GM23248 (cell line): ENCODE results near the gene RPH3AL. TPM values are rescaled to one million over a fixed set of nuclear protein-coding genes. Genes with fewer than 3 reads are reported as not detected.

Experiments
- DNase-seq: peaks from one replicate; pipeline ENCODE4 v3.0.0-alpha.2; 2015
- H2AFZ ChIP-seq: fragments of 200-600 bp; sonication (generic); 2 replicates; pipeline ENCODE4 v1.6.1; 2016; ENCODE audit warnings: antibody characterized with exemption
- H3F3A ChIP-seq: fragments of 200-600 bp; sonication (generic); 2 replicates; pipeline ENCODE4 v1.6.1; 2016; ENCODE audit warnings: mild to moderate bottlenecking, antibody characterized with exemption, mixed run types; ENCODE audit not compliant: insufficient read depth
- H3K27ac ChIP-seq: fragments of 200-600 bp; sonication (generic); 2 replicates; pipeline ENCODE4 v1.5.1; 2016; ENCODE audit warnings: mild to moderate bottlenecking
- H3K27me3 ChIP-seq: fragments of 200-600 bp; sonication (generic); replicated peaks from 2 replicates; pipeline ENCODE4 v1.6.1; 2016; ENCODE audit warnings: mild to moderate bottlenecking; ENCODE audit not compliant: insufficient read depth
- H3K36me3 ChIP-seq: fragments of 200-600 bp; sonication (generic); 2 replicates; pipeline ENCODE4 v1.6.1; 2016; ENCODE audit warnings: low read depth, mild to moderate bottlenecking
- H3K4me1 ChIP-seq: fragments of 200-600 bp; sonication (generic); 2 replicates; pipeline ENCODE4 v1.6.1; 2016; ENCODE audit warnings: mild to moderate bottlenecking; ENCODE audit not compliant: insufficient read depth
- H3K4me2 ChIP-seq: fragments of 200-600 bp; sonication (generic); one replicate; pipeline ENCODE4 v1.6.1; 2016; ENCODE audit warnings: mild to moderate bottlenecking; ENCODE audit not compliant: unreplicated experiment
- H3K4me3 ChIP-seq: fragments of 200-600 bp; sonication (generic); 2 replicates; pipeline ENCODE4 v1.5.1; 2016; ENCODE audit warnings: mild to moderate bottlenecking
- H3K79me2 ChIP-seq: fragments of 200-600 bp; sonication (generic); 2 replicates; pipeline ENCODE4 v1.6.1; 2016; ENCODE audit warnings: mild to moderate bottlenecking; ENCODE audit not compliant: insufficient read depth
- H3K9ac ChIP-seq: fragments of 200-600 bp; sonication (generic); 2 replicates; pipeline ENCODE4 v1.6.1; 2016; ENCODE audit warnings: mild to moderate bottlenecking
- H3K9me2 ChIP-seq: fragments of 200-600 bp; sonication (generic); 2 replicates; pipeline ENCODE4 v1.6.1; 2016; ENCODE audit warnings: mixed run types, mild to moderate bottlenecking, moderate library complexity; ENCODE audit not compliant: insufficient read depth
- H3K9me3 ChIP-seq: fragments of 200-600 bp; sonication (generic); one replicate; pipeline ENCODE4 v1.6.1; 2017; ENCODE audit warnings: low read depth
- H4K20me1 ChIP-seq: fragments of 200-600 bp; sonication (generic); 2 replicates; pipeline ENCODE4 v1.6.0; 2016; ENCODE audit not compliant: insufficient read depth
- EZH2 ChIP-seq: fragments of 200-600 bp; sonication (generic); IDR thresholded peaks from 2 replicates; pipeline ENCODE4 v1.6.1; 2018; ENCODE audit warnings: antibody characterized with exemption, mild to moderate bottlenecking; ENCODE audit not compliant: insufficient read depth, poor library complexity, severe bottlenecking
- EZH2phosphoT487 ChIP-seq: fragments of 200-600 bp; sonication (generic); IDR thresholded peaks from 2 replicates; pipeline ENCODE4 v1.6.1; 2018; ENCODE audit warnings: antibody characterized with exemption, moderate library complexity, mild to moderate bottlenecking, low read depth; ENCODE audit not compliant: insufficient read depth
- WGBS, 2 experiments: methylation state at CpG; one replicate each; pipeline ENCODE4 v1.1.6; 2015 to 2017; ENCODE audit warnings: low lambda C conversion rate in 2 of 2, low coverage in 1 of 2; ENCODE audit errors: missing lambda C conversion rate in 2 of 2; 5-methylcytosine and 5-hydroxymethylcytosine counted together
- in situ Hi-C: fragments of 300-500 bp; cut with MboI; formaldehyde crosslinking; loops from 2 replicates; pipeline ENCODE4 v1.15.0; 2020
- polyA plus RNA-seq: library from polyadenylated mRNA; unstranded; fragments of >200 nt; fragmentation: Nextera tagmentation; extraction: Ambion mirVana; gene quantifications from 2 replicates; pipeline ENCODE4 v1.2.1, GENCODE V29; 2016
- total RNA-seq: library from RNA; depleted of rRNA; stranded (reverse); fragments of >200 nt; shearing (Covaris generic); gene quantifications from 2 replicates; pipeline ENCODE4 v1.2.3, GENCODE V29; 2014

Gene RPH3AL
- total and polyA plus RNA-seq, 2 experiments from 2014 or later = 2.7 to 5.2 TPM

DNA sequence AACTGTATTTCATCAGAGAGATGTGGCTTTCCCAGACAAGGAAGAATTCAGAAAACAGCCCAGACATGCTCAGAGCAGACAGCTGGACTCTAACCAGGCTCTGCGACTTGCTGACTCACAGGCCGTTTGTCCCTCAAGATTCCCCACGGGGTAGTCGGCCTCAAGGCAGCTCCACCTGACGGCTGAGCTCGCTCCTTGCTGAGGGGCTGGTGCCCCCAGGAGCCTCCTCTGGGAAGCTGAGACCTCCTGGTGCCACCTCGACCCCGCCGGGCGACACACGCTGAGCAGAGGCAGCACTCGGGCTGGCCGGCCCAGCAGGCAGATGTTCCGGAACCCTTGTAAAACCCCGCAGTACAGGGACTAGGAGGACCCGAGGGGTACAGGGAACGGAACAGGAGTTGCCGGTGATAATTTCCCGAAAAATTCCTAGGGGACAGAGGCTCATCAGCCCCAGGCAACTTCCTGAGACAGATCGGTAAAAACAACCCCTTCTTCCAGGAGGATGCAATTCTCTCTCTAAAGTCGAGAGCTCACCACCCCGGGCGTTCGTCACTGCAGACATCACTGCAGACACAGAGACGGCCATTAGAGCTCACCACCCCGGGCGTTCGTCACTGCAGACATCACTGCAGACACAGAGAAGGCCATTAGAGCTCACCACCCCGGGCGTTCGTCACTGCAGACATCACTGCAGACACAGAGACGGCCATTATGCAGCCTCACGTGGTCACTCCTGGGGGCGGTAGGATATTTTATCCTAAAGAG is 19.9 kb downstream of the RPH3AL start:
- Histone ChIP-seq H2AFZ (no peak overlapping the region), H3K27ac (no peak overlapping the region), H3K79me2 (no peaks in the 10 kb centered on the region), H3F3A (no peaks in the 10 kb centered on the region), H3K4me2 (no peak overlapping the region), H3K4me3 (no peak overlapping the region), H3K9me2 (no peaks in the 10 kb centered on the region), H3K9me3 (no peaks in the 10 kb centered on the region), H3K27me3 (no peaks in the 10 kb centered on the region; the same call in 1 of the 2 replicates), H3K4me1 (no peaks in the 10 kb centered on the region), H3K9ac (no peak overlapping the region), H3K36me3 (no peaks in the 10 kb centered on the region), H4K20me1 (no peaks in the 10 kb centered on the region)
- DNase-seq = peak; percentile 61
- 66 to 73% methylated on average over 30 of the region's 34 CpGs for WGBS, 2 experiments
- in situ Hi-C loops = no loop called here
- TF ChIP-seq EZH2 (no peak), EZH2phosphoT487 (no peak)

DNA sequence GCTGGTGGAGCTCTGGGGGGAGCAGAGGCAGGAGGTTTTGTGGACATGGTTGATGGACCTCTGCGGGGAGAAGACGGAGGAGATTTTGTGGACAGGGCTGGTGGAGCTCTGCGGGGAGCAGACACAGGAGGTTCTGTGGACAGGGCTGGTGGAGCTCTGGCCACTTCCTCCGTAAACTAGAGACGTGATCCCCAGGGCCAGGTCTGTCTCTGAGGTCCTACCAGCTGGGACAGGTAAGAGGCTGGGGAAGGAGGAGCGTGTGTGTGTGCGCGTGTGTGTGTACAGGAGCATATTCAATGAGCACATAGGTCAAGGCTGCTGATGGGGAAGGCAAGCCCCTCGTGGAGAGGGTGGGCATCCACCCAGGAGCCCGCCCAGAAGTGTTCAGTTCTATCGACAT is 20.6 kb downstream of the RPH3AL start:
- H2AFZ ChIP-seq = no peak overlapping the region
- H3K79me2 ChIP-seq = no peaks in the 10 kb centered on the region
- no peaks in the 10 kb centered on the region for H3K9me3 ChIP-seq
- no peaks in the 10 kb centered on the region for H3F3A ChIP-seq
- H3K27ac ChIP-seq = no peak overlapping the region
- no peak for DNase-seq
- H3K4me1 ChIP-seq = no peaks in the 10 kb centered on the region
- H3K4me3 ChIP-seq = no peak overlapping the region
- H4K20me1 ChIP-seq = no peaks in the 10 kb centered on the region
- WGBS, 2 experiments = 69 to 70% methylated on average over 11 of the region's 11 CpGs
- no peak overlapping the region for H3K4me2 ChIP-seq
- H3K27me3 ChIP-seq = no peaks in the 10 kb centered on the region; the same call in 1 of the 2 replicates
- H3K9me2 ChIP-seq = no peaks in the 10 kb centered on the region
- in situ Hi-C loops = no loop called here
- TF ChIP-seq EZH2 = no peak
- no peak for TF ChIP-seq EZH2phosphoT487
- no peaks in the 10 kb centered on the region for H3K36me3 ChIP-seq
- H3K9ac ChIP-seq = no peak overlapping the region

DNA sequence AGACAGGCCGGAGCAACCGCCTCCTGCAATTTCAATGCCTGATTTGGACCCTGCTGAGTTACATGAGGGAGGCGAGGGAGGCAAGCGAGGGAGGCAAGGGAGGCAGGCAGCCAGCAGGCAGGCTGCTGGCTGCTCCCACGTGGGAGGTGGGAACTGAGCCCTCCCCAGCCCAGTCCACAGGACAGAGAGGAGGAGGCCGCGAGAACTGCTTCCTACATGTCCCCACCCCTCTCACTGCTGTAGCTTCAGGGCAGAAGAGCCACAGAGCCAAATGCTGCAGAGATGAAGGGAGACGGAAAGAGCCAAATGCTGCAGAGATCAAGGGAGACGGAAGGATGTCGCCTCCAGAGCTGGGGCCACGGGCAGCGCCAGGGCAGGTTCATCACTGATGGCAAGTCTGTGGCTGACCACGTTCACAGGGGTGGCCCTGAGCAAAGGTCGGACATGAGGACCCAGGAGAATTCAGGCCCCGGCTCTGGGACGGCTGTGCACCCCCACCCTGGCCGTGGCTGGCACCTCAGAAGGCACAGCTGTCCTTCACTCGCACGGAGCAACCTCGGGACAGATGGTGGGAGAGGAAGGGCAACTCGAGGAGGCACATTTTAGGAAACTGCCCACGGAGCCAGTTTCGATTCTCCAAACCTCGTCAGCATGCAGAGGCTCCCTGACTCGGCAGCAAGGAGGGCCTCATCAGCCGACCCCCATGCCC is 21.5 kb downstream of the RPH3AL start:
- 0 out of 2 replicates have a peak overlapping the region, but pooled peaks have one; percentile 45 for H3K4me3 ChIP-seq
- H4K20me1 ChIP-seq = no peaks in the 10 kb centered on the region
- H3K79me2 ChIP-seq = no peaks in the 10 kb centered on the region
- H3K9me3 ChIP-seq = no peaks in the 10 kb centered on the region
- no peak overlapping the region for H3K9ac ChIP-seq
- DNase-seq = no peak
- no peaks in the 10 kb centered on the region for H3F3A ChIP-seq
- TF ChIP-seq EZH2phosphoT487 = no peak
- TF ChIP-seq EZH2 = no peak
- no peaks in the 10 kb centered on the region for H3K36me3 ChIP-seq
- no peaks in the 10 kb centered on the region for H3K9me2 ChIP-seq
- in situ Hi-C loops = no loop called here
- 20% methylated on average over 23 to 25 of the region's 26 CpGs for WGBS, 2 experiments
- no peak overlapping the region for H2AFZ ChIP-seq
- no peaks in the 10 kb centered on the region; the same call in 1 of the 2 replicates for H3K27me3 ChIP-seq
- no peak overlapping the region for H3K27ac ChIP-seq
- peak overlapping the region; percentile 12 for H3K4me2 ChIP-seq
- H3K4me1 ChIP-seq = no peaks in the 10 kb centered on the region

DNA sequence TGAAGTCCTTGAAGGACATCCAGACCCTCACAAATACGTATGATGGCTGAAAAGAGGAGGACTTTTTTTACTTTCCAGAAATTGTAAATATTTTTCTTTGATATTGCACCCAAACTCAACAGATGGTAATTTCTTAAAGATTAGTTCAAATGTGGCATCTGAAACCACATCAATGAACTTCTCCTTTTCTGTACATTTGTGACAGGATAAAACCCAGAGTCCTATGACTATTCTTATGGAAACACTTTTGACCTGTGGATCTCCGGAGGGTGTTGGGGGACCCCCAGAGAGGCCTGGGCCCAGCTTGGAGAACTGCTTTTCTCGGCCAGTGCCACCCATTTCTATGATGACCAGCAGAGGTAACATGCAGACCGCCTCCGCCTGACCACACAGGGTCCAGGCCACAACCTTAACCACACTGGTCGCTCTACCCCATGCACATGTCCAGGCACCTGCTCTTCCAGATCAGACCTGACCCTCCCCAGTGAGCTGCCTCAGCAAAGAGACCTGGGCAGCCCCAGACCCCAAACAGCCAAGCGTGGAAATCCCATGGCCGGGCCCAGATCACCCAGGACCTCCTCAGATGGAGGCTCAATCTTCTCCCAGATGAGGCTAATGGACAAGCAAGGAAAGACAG is 22.7 kb downstream of the RPH3AL start:
- H3K79me2 ChIP-seq = no peaks in the 10 kb centered on the region
- DNase-seq = no peak
- H4K20me1 ChIP-seq = no peaks in the 10 kb centered on the region
- no peaks in the 10 kb centered on the region; the same call in 1 of the 2 replicates for H3K27me3 ChIP-seq
- no peak overlapping the region for H3K4me3 ChIP-seq
- in situ Hi-C loops = no loop called here
- WGBS, 2 experiments = 84 to 90% methylated on average over 8 of the region's 8 CpGs
- H3K9me2 ChIP-seq = no peaks in the 10 kb centered on the region
- H3K9me3 ChIP-seq = no peaks in the 10 kb centered on the region
- no peak for TF ChIP-seq EZH2
- TF ChIP-seq EZH2phosphoT487 = no peak
- H2AFZ ChIP-seq = no peak overlapping the region
- no peak overlapping the region for H3K9ac ChIP-seq
- no peaks in the 10 kb centered on the region for H3F3A ChIP-seq
- H3K27ac ChIP-seq = no peak overlapping the region
- H3K36me3 ChIP-seq = no peaks in the 10 kb centered on the region
- no peak overlapping the region for H3K4me2 ChIP-seq
- no peaks in the 10 kb centered on the region for H3K4me1 ChIP-seq
